Measurements from ENCODE around the gene PNPLA7.

GRCh38 chr9:137438591-137439157, 111.5 kb downstream of the PNPLA7 start:
- TF ChIP-seq, protein P1, sequence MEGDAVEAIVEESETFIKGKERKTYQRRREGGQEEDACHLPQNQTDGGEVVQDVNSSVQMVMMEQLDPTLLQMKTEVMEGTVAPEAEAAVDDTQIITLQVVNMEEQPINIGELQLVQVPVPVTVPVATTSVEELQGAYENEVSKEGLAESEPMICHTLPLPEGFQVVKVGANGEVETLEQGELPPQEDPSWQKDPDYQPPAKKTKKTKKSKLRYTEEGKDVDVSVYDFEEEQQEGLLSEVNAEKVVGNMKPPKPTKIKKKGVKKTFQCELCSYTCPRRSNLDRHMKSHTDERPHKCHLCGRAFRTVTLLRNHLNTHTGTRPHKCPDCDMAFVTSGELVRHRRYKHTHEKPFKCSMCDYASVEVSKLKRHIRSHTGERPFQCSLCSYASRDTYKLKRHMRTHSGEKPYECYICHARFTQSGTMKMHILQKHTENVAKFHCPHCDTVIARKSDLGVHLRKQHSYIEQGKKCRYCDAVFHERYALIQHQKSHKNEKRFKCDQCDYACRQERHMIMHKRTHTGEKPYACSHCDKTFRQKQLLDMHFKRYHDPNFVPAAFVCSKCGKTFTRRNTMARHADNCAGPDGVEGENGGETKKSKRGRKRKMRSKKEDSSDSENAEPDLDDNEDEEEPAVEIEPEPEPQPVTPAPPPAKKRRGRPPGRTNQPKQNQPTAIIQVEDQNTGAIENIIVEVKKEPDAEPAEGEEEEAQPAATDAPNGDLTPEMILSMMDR (IDR thresholded peaks at IDR 0.05), result no peak
- TF ChIP-seq POLR2A (IDR thresholded peaks at IDR 0.05), result no peak

All from transverse colon (tissue), 3 donors.